ENCODE results near the gene NOD2. TPM values are rescaled to one million over a fixed set of nuclear protein-coding genes. Genes with fewer than 3 reads are reported as not detected.

Gene NOD2
- total RNA-seq = 1 to 10 TPM in 1 of 4 donors, under 1 TPM in 3; 0.40 to 1.6 (median 0.68) TPM

- Histone ChIP-seq H3K36me3 (no peaks in the 10 kb centered on the region), H3K27me3 (no peaks in the 10 kb centered on the region), H3K27ac (no peak within 1 kb of the TSS), H3K4me1 (peaks cover 3 to 20% of the 10 kb centered on the region in 2 donors), H3K4me3 (replicated peaks in 1 of 3) (peak within 1 kb of the TSS in 1 of 3 donors; percentile 13), H3K9me3 (no peaks in the 10 kb centered on the region)
- TF ChIP-seq POLR2A (IDR thresholded peaks at IDR 0.05) = no peak
- TF ChIP-seq CTCF (IDR thresholded peaks at IDR 0.05) = no peak
- intact Hi-C loops (cut with DNase I) = no loop called here
- WGBS, 2 donors = 52 to 54% methylated on average over 17 to 18 of the region's 56 CpGs
- no peak for DNase-seq
Observed at GRCh38 chr16:50692999-50693781, at the start of gene NOD2. NOD2 (plus strand) TSS chr16:50693606; CDS start chr16:50699496, 5,890 bp downstream.

- intact Hi-C loops (cut with DNase I) = no loop called here
- TF ChIP-seq CTCF (IDR thresholded peaks at IDR 0.05) (no peak), POLR2A (IDR thresholded peaks at IDR 0.05) (no peak)
- no peak for DNase-seq
- WGBS, 2 donors = 83 to 84% methylated on average over 5 of the region's 5 CpGs
- Histone ChIP-seq H3K4me1 (no peaks in the 10 kb centered on the region), H3K27me3 (no peaks in the 10 kb centered on the region), H3K36me3 (no peaks in the 10 kb centered on the region), H3K4me3 (replicated peaks in 1 of 3) (no peak overlapping the region), H3K27ac (no peak overlapping the region), H3K9me3 (no peaks in the 10 kb centered on the region)
Observed at GRCh38 chr16:50644245-50644644, 49.2 kb upstream of the NOD2 start.

- 43 to 45% methylated on average over 6 of the region's 6 CpGs for WGBS, 2 donors
- H3K4me3 ChIP-seq (replicated peaks in 1 of 3) = no peak overlapping the region
- H3K36me3 ChIP-seq = no peaks in the 10 kb centered on the region
- H3K4me1 ChIP-seq = no peaks in the 10 kb centered on the region
- DNase-seq = peak; percentile 15 to 20
- H3K9me3 ChIP-seq = no peaks in the 10 kb centered on the region
- TF ChIP-seq POLR2A (IDR thresholded peaks at IDR 0.05) (no peak), CTCF (IDR thresholded peaks at IDR 0.05) (peak in 1 of 6 experiments; percentile 16)
- intact Hi-C loops (cut with DNase I) = no loop called here
- no peak overlapping the region for H3K27ac ChIP-seq
- H3K27me3 ChIP-seq = no peaks in the 10 kb centered on the region
Observed at GRCh38 chr16:50644729-50645128, 48.7 kb upstream of the NOD2 start.

- H3K4me3 ChIP-seq (replicated peaks in 1 of 3) = no peak overlapping the region
- WGBS, 2 donors = 70 to 72% methylated on average over 20 of the region's 20 CpGs
- H3K36me3 ChIP-seq = no peaks in the 10 kb centered on the region
- H3K27me3 ChIP-seq = no peaks in the 10 kb centered on the region
- DNase-seq = no peak
- H3K4me1 ChIP-seq = no peaks in the 10 kb centered on the region
- intact Hi-C loops (cut with DNase I) = no loop called here
- no peak overlapping the region for H3K27ac ChIP-seq
- TF ChIP-seq POLR2A (IDR thresholded peaks at IDR 0.05) = no peak
- TF ChIP-seq CTCF (IDR thresholded peaks at IDR 0.05) = no peak
- no peaks in the 10 kb centered on the region for H3K9me3 ChIP-seq
Observed at GRCh38 chr16:50645563-50646220, 47.7 kb upstream of the NOD2 start.

GRCh38 chr16:50646345-50646744 is 47.1 kb upstream of the NOD2 start:
- 77 to 79% methylated on average over 8 of the region's 8 CpGs for WGBS, 2 donors
- H3K27ac ChIP-seq = no peak overlapping the region
- H3K9me3 ChIP-seq = no peaks in the 10 kb centered on the region
- no peak overlapping the region for H3K4me3 ChIP-seq (replicated peaks in 1 of 3)
- H3K36me3 ChIP-seq = no peaks in the 10 kb centered on the region
- no peak for TF ChIP-seq CTCF (IDR thresholded peaks at IDR 0.05)
- TF ChIP-seq POLR2A (IDR thresholded peaks at IDR 0.05) = no peak
- H3K4me1 ChIP-seq = no peaks in the 10 kb centered on the region
- no peak for DNase-seq
- intact Hi-C loops (cut with DNase I) = no loop called here
- no peaks in the 10 kb centered on the region for H3K27me3 ChIP-seq

All from thyroid gland (tissue), 4 donors.